Measurements from ENCODE around the gene CFP.
A peak's percentile ranks its signal among the peaks of the same experiment; 100 is the strongest.

The CFP gene

DNA sequence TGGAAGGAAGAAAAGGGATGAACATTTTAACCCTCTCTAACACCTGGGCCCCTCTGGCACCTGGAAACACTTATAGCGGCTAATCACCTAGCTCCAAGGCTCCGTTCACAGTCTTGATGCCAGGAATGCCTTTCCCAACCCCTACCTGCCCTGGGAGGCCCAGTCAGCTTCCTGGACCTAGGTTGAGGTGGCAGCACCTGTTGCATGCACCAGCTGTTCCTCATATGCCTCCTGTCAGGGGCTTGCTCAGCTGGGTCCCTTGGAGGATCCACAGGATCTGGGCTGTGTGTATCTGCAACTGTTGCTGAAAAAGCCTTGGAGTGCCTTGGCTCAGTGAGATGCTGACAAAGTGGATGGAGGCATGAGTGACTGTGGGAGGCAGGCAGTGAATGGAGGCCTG lies 4.4 kb downstream of the CFP start:
- Histone ChIP-seq H3K27me3 (ENCODE audit: insufficient read depth, poor library complexity, severe bottlenecking) (no peaks in the 10 kb centered on the region), H3K27ac (replicated peaks) (no peak overlapping the region), H3K4me3 (replicated peaks; ENCODE audit: insufficient read depth, low read length) (no peak overlapping the region)
- DNase-seq (ENCODE audit: low read depth in 1 of 2, low spot score in 1 of 2), result no peak
- TF ChIP-seq GABPA (IDR thresholded peaks at IDR 0.05; ENCODE audit: low read depth), result no peak
- TF ChIP-seq, protein P1, sequence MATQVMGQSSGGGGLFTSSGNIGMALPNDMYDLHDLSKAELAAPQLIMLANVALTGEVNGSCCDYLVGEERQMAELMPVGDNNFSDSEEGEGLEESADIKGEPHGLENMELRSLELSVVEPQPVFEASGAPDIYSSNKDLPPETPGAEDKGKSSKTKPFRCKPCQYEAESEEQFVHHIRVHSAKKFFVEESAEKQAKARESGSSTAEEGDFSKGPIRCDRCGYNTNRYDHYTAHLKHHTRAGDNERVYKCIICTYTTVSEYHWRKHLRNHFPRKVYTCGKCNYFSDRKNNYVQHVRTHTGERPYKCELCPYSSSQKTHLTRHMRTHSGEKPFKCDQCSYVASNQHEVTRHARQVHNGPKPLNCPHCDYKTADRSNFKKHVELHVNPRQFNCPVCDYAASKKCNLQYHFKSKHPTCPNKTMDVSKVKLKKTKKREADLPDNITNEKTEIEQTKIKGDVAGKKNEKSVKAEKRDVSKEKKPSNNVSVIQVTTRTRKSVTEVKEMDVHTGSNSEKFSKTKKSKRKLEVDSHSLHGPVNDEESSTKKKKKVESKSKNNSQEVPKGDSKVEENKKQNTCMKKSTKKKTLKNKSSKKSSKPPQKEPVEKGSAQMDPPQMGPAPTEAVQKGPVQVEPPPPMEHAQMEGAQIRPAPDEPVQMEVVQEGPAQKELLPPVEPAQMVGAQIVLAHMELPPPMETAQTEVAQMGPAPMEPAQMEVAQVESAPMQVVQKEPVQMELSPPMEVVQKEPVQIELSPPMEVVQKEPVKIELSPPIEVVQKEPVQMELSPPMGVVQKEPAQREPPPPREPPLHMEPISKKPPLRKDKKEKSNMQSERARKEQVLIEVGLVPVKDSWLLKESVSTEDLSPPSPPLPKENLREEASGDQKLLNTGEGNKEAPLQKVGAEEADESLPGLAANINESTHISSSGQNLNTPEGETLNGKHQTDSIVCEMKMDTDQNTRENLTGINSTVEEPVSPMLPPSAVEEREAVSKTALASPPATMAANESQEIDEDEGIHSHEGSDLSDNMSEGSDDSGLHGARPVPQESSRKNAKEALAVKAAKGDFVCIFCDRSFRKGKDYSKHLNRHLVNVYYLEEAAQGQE (IDR thresholded peaks at IDR 0.05; ENCODE audit: insufficient replicate concordance, low read depth), result no peak
- no peak for TF ChIP-seq CTCF (IDR thresholded peaks at IDR 0.05; ENCODE audit: insufficient read depth, low read length)
- no peak for TF ChIP-seq POLR2AphosphoS5 (IDR thresholded peaks at IDR 0.05; ENCODE audit: low read depth)
- TF ChIP-seq SPI1 (IDR thresholded peaks at IDR 0.05; ENCODE audit: borderline replicate concordance, low read depth), result no peak

DNA sequence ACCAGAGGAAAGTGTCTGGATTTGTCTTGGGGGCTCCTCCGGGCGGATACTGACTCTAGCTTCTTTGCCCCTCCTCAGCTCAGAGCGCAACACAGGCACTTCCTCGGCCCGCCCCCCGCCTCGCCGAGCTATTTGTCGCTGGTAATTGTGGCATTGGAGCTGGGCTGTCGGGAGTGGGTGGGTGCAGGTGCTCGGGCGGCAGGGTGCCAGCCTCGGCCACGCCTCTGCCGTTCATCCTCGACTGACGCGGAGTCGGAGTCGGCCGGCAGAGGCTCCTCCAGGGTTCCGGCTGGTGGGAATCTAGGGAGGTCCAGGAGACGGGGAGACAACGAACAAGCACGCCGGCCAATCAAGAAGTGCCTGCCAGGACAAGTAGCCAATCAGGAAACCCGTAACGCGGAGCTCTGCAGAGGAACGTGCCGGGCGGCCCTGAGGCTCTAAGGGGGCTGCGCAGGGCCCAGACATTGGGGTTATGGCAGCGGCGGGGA lies 6.1 kb downstream of the CFP start:
- H3K27ac ChIP-seq (replicated peaks), result no peak overlapping the region

GRCh38 chrX:47621851-47622250 lies 7.9 kb downstream of the CFP start:
- DNase-seq (ENCODE audit: low read depth in 1 of 2, low spot score in 1 of 2), result no peak
- TF ChIP-seq GABPA (IDR thresholded peaks at IDR 0.05; ENCODE audit: low read depth), result no peak
- no peak for TF ChIP-seq SPI1 (IDR thresholded peaks at IDR 0.05; ENCODE audit: borderline replicate concordance, low read depth)
- no peak for TF ChIP-seq POLR2AphosphoS5 (IDR thresholded peaks at IDR 0.05; ENCODE audit: low read depth)
- TF ChIP-seq, protein P1 (IDR thresholded peaks at IDR 0.05; ENCODE audit: insufficient replicate concordance, low read depth), result no peak
- no peak for TF ChIP-seq CTCF (IDR thresholded peaks at IDR 0.05; ENCODE audit: insufficient read depth, low read length)
- H3K4me3 ChIP-seq (replicated peaks; ENCODE audit: insufficient read depth, low read length), result no peak overlapping the region
- no peaks in the 10 kb centered on the region for H3K27me3 ChIP-seq (ENCODE audit: insufficient read depth, poor library complexity, severe bottlenecking)
- no peak overlapping the region for H3K27ac ChIP-seq (replicated peaks)

More for the DNA sequence above, 6.1 kb downstream of the CFP start:
- Histone ChIP-seq H3K4me3 (replicated peaks; ENCODE audit: insufficient read depth, low read length) (no peak overlapping the region), H3K27me3 (ENCODE audit: insufficient read depth, poor library complexity, severe bottlenecking) (no peaks in the 10 kb centered on the region)
- peak in 1 of 2 experiments; percentile 13 for DNase-seq (ENCODE audit: low read depth in 1 of 2, low spot score in 1 of 2)
- TF ChIP-seq POLR2AphosphoS5 (IDR thresholded peaks at IDR 0.05; ENCODE audit: low read depth) (no peak), CTCF (IDR thresholded peaks at IDR 0.05; ENCODE audit: insufficient read depth, low read length) (no peak)
- TF ChIP-seq, protein P1 (IDR thresholded peaks at IDR 0.05; ENCODE audit: insufficient replicate concordance, low read depth), result no peak
